MM.1S (cell line): ENCODE results near the gene ZNF430.
A peak's percentile ranks its signal among the peaks of the same experiment; 100 is the strongest.
"Not testable (repeated sequence)": the region's sequence is repeated elsewhere in the genome, so short reads cannot be mapped to it uniquely, and the experiment has no call there.

Source experiments
- DNase-seq: peaks from one replicate; pipeline ENCODE4 v3.0.0-alpha.2; 2015
- H2AFZ ChIP-seq: fragments of 300-600 bp; sonication (generic); 2 replicates; pipeline ENCODE4 v1.6.0; 2016; ENCODE audit warnings: antibody characterized with exemption, low read length
- H3F3A ChIP-seq: fragments of 300-600 bp; sonication (generic); 2 replicates; pipeline ENCODE4 v1.6.1; 2016; ENCODE audit warnings: mild to moderate bottlenecking, antibody characterized with exemption, low read length, moderate library complexity, mixed read lengths; ENCODE audit not compliant: insufficient read depth
- H3K27ac ChIP-seq: fragments of 300-600 bp; sonication (generic); 2 replicates; pipeline ENCODE4 v1.5.1; 2016; ENCODE audit warnings: mild to moderate bottlenecking, low read length
- H3K27me3 ChIP-seq: fragments of 300-600 bp; sonication (generic); replicated peaks from 2 replicates; pipeline ENCODE4 v1.6.0; 2016; ENCODE audit warnings: low read length; ENCODE audit not compliant: insufficient read depth
- H3K36me3 ChIP-seq: fragments of 300-600 bp; sonication (generic); replicated peaks from 2 replicates; pipeline ENCODE4 v1.6.1; 2016; ENCODE audit warnings: mild to moderate bottlenecking, low read length, mixed read lengths; ENCODE audit not compliant: insufficient read depth
- H3K4me1 ChIP-seq: fragments of 300-600 bp; sonication (generic); 2 replicates; pipeline ENCODE4 v1.6.1; 2016; ENCODE audit warnings: low read length, mixed read lengths
- H3K4me2 ChIP-seq: fragments of 300-600 bp; sonication (generic); 2 replicates; pipeline ENCODE4 v1.6.0; 2016; ENCODE audit warnings: low read depth, low read length
- H3K4me3 ChIP-seq: fragments of 300-600 bp; sonication (generic); 2 replicates; pipeline ENCODE4 v1.5.1; 2016; ENCODE audit warnings: low read length, mixed read lengths
- H3K79me2 ChIP-seq: fragments of 300-600 bp; sonication (generic); 2 replicates; pipeline ENCODE4 v1.6.1; 2016; ENCODE audit warnings: mixed run types, low read length, mixed read lengths
- H3K9ac ChIP-seq: fragments of 300-600 bp; sonication (generic); 2 replicates; pipeline ENCODE4 v1.6.1; 2016; ENCODE audit warnings: low read length, mixed read lengths
- H3K9me2 ChIP-seq: fragments of 300-600 bp; sonication (generic); replicated peaks from 2 replicates; pipeline ENCODE4 v1.6.1; 2016; ENCODE audit warnings: mild to moderate bottlenecking, low read length, mixed read lengths; ENCODE audit not compliant: insufficient read depth
- H3K9me3 ChIP-seq: fragments of 300-600 bp; sonication (generic); replicated peaks from 2 replicates; pipeline ENCODE4 v1.6.1; 2016; ENCODE audit warnings: mild to moderate bottlenecking, low read length, mixed read lengths; ENCODE audit not compliant: insufficient read depth
- H4K20me1 ChIP-seq: fragments of 300-600 bp; sonication (generic); 2 replicates; pipeline ENCODE4 v1.6.1; 2016; ENCODE audit warnings: mild to moderate bottlenecking, low read length, moderate library complexity, mixed read lengths; ENCODE audit not compliant: insufficient read depth
- CTCF ChIP-seq: fragments of 300-600 bp; sonication (generic); IDR thresholded peaks from 2 replicates; pipeline ENCODE4 v1.5.1; 2016; ENCODE audit warnings: antibody characterized with exemption, low read length, mixed read lengths
- EZH2 ChIP-seq: fragments of 300-600 bp; sonication (generic); optimal IDR thresholded peaks from 2 replicates; pipeline ENCODE3; 2017; ENCODE audit warnings: low read depth, mild to moderate bottlenecking, antibody characterized with exemption, low read length, mixed read lengths
- EZH2phosphoT487 ChIP-seq: fragments of 300-600 bp; sonication (generic); IDR thresholded peaks from 2 replicates; pipeline ENCODE4 v1.6.1; 2018; ENCODE audit warnings: antibody characterized with exemption, low read length

ZNF430 gene

GRCh38 chr19:21020298-21021227 lies at the start of gene ZNF430:
Gene ZNF430, plus strand, starts transcription at chr19:21020657. Its CDS starts 144 bp downstream, at chr19:21020801.
- peak; percentile 98 for DNase-seq
- no peak for TF ChIP-seq EZH2
- TF ChIP-seq EZH2phosphoT487, result no peak
- peak within 1 kb of the TSS; percentile 54 for H3K4me2 ChIP-seq
- H3K9ac ChIP-seq, result peak within 1 kb of the TSS; percentile 77
- no peaks in the 10 kb centered on the region for H4K20me1 ChIP-seq
- H3K79me2 ChIP-seq, result peaks cover 39% of the 10 kb centered on the region
- H3K4me1 ChIP-seq, result no peaks in the 10 kb centered on the region
- H3K27ac ChIP-seq, result peak within 1 kb of the TSS; percentile 76; the same call in 1 of the 2 replicates
- H3K9me2 ChIP-seq, result no peaks in the 10 kb centered on the region
- peaks cover 4% of the 10 kb centered on the region; the same call in 1 of the 2 replicates for H3F3A ChIP-seq
- no peaks in the 10 kb centered on the region for H3K9me3 ChIP-seq
- peaks cover 6% of the 10 kb centered on the region for H3K36me3 ChIP-seq
- peak within 1 kb of the TSS; percentile 93 for H2AFZ ChIP-seq
- no peaks in the 10 kb centered on the region for H3K27me3 ChIP-seq
- peak within 1 kb of the TSS; percentile 97 for H3K4me3 ChIP-seq

DNA sequence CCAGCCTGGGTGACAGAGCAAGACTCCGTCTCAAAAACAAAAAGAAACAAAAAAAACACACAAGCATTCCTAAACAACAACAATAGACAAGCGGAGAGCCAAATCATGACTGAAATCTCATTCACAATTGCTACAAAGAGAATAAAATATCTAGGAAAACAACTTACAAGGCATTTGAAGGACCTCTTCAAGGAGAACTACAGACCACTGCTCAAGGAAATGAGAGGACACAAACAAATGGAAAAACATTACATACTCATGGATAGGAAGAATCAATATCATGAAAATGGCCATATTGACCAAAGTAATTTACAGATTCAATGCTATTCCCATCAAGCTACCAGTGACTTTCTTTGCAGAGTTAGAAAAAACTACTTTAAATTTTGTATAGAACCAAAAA lies 27.7 kb upstream of the ZNF430 start:
- not testable (repeated sequence) for H3K4me1 ChIP-seq, H3K27ac ChIP-seq, H2AFZ ChIP-seq, H3K79me2 ChIP-seq, H3K9me2 ChIP-seq, H3K9ac ChIP-seq, H3K9me3 ChIP-seq, H3K4me2 ChIP-seq, H3F3A ChIP-seq, H4K20me1 ChIP-seq, DNase-seq, H3K4me3 ChIP-seq, H3K27me3 ChIP-seq, H3K36me3 ChIP-seq

DNA sequence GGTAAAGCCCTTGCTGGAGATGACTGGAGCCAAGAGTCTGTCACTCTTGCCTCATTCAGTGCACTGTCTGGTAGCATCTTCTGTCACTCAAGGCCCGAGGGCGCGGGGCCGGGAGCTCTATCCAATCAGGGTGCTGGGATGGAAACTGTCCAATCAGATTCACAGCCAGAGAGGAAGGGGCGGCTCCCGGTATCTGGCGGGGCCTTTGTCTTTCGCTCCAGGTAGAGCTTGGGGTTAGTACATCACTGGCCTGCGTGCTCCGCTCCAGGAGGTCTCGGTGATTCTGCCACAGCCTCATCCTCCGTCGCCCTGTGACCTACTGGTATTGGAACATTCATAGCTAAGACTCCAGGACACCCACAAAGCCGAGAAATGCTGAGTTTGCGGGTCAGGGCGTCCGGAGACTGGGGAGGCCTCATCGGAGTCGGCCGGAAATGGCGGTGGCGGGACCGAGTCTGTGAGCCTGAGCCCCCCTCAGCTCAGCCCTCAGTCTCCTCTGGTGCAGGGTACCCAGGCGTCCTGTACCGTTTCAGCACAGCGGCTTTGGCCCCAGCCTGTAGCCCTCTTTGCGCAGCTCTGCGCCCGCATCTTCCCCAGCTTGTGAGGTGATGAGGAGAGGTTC lies 20.6 kb upstream of the ZNF430 start:
- peak overlapping the region; percentile 44; the same call in 1 of the 2 replicates for H3K4me2 ChIP-seq
- peak overlapping the region; percentile 53 for H2AFZ ChIP-seq
- H3K9ac ChIP-seq, result no peak overlapping the region
- peak overlapping the region; percentile 55 for H3K4me3 ChIP-seq
- no peaks in the 10 kb centered on the region for H3F3A ChIP-seq
- no peaks in the 10 kb centered on the region for H3K27me3 ChIP-seq
- TF ChIP-seq CTCF (no peak), EZH2 (no peak), EZH2phosphoT487 (no peak)
- H3K9me2 ChIP-seq, result no peaks in the 10 kb centered on the region
- no peak overlapping the region for H3K27ac ChIP-seq
- DNase-seq, result peak; percentile 88
- no peaks in the 10 kb centered on the region for H3K9me3 ChIP-seq
- H3K36me3 ChIP-seq, result no peaks in the 10 kb centered on the region
- no peaks in the 10 kb centered on the region for H3K79me2 ChIP-seq
- H3K4me1 ChIP-seq, result no peaks in the 10 kb centered on the region
- no peaks in the 10 kb centered on the region for H4K20me1 ChIP-seq

DNA sequence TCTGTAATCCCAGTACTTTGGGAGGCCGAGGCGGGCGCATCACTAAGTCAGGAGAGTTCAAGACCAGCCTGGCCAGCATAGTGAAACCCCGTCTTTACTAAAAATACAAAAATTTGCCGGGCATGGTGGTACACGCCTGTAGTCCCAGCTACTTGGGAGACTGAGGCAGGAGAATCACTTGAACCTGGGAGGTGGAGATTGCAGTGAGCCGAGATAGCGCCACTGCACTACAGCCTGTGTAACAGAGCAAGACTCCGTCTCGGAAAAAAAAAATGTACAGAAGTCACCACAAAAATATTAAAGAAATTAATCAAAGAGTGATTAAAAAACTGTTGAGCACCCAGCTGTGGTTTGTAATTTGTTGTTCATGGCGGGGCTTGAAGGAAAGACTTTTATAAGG lies 781 bp downstream of the ZNF430 start:
- peaks cover 39% of the 10 kb centered on the region for H3K79me2 ChIP-seq

More for the DNA sequence above, 781 bp downstream of the ZNF430 start:
- not testable (repeated sequence) for H3K27me3 ChIP-seq, H3K9me2 ChIP-seq, H3K36me3 ChIP-seq, H3F3A ChIP-seq, H3K9me3 ChIP-seq, DNase-seq, H3K4me1 ChIP-seq, H4K20me1 ChIP-seq
- Histone ChIP-seq H2AFZ (peak overlapping the region; percentile 93), H3K27ac (peak overlapping the region; percentile 76; the same call in 1 of the 2 replicates), H3K4me3 (peak overlapping the region; percentile 97), H3K9ac (peak overlapping the region; percentile 77; the same call in 1 of the 2 replicates), H3K4me2 (peak overlapping the region; percentile 54)
